Stimulated activated naive CD4-positive, alpha-beta T cell (primary cell): ENCODE results near the gene MRTFA.
"Not testable (repeated sequence)": the region's sequence is repeated elsewhere in the genome, so short reads cannot be mapped to it uniquely, and the experiment has no call there.

Experiments
- DNase-seq, 6 experiments: peaks; one replicate each; lab custom pipeline; 2025; lab: John Stamatoyannopoulos, UW

MRTFA gene

DNA sequence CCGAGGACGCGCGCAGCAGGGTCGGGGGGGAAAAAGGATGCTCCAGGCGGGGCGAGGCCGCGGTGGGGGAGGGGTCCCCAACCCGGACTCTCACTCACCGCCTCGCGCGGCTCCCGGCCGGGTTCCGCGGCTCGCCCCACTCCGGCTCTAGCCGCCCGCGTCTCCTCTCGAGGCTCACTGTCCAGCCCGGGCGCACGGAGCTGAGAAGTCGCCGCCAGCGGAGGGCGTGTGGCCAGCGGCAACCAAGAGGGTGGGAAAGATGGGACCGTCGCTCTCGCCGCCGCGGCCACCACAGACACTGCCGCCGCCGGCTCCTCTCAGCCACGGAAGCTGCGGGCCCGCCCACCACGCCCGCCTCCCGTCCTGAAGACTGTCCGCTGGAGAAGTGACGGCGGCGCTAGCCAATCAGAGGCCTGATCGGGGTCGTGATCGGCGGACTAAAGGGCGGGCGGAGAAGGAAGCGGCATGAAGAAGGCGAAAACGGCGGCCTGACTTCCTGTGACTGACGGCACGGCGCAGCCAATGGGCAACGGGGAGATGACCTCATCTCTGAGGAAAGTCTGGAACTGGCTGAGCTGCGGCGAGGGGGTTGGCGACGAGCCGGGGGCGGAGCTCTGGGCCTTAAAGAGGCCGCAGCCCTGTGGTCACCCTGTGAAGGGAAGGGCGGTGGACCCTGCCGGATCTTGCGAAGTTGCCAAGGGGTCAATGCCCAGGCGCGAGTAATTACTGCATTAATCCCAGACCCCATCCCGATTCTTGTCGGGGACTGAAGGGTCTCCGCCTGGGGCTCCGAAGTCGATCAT lies at the start of gene MRTFA:
MRTFA (minus strand) TSS at position 340 of the 803 bp plus-strand sequence.
- DNase-seq, result peak; percentile 95 to 99 (median 98)

DNA sequence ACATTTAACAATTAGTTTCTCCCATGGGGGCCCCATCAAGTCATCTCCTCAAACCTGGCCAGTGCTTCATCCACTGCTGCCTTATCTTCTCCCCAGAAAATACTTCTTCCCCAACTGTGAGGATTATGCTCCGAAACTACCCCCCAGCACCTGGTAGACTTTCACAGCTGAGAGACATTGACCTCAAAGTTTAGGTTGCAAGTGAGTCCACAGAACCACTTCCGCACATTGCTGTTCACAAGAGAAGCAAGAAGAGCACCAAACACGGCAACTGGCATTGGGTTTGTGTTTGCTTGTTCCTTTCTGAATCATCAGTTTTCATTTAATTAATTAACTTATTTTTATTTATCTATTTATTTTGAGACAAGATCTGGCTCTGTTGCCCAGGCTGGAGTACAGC lies 48.9 kb upstream of the MRTFA start:
- no peak for DNase-seq

DNA sequence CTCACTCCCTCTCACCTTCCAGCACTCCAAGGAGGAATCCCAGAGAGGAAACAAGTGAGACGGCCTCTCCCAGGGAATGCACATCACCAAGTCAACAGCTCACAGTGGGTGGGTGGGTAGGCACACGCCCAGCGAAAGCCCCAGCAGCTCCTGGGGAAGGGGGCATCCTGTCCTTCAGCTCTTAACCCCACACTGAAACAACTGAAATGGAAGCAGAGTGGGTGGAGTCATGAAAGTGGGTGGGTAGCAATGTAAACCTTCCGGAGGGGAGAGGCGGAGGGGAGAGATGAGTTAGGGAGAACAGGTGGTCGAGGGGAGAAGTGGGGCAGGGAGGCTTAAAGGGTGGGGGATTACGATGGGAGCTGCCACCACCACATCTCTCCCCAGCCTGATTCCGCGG lies 48.2 kb upstream of the MRTFA start:
- no peak for DNase-seq

GRCh38 chr22:40681451-40681850 lies 44.9 kb upstream of the MRTFA start:
- no peak for DNase-seq

DNA sequence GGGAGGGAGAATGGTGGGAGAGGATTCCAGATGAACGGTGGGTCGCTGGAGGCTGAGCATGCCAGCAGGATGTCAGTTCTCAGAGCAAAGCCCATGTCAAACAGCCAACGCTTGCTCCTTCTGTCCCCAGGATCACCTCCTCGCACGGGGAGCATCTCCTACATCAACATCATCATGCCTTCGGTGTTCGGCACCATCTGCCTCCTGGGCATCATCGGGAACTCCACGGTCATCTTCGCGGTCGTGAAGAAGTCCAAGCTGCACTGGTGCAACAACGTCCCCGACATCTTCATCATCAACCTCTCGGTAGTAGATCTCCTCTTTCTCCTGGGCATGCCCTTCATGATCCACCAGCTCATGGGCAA lies 44.3 kb upstream of the MRTFA start:
- DNase-seq, result no peak

DNA sequence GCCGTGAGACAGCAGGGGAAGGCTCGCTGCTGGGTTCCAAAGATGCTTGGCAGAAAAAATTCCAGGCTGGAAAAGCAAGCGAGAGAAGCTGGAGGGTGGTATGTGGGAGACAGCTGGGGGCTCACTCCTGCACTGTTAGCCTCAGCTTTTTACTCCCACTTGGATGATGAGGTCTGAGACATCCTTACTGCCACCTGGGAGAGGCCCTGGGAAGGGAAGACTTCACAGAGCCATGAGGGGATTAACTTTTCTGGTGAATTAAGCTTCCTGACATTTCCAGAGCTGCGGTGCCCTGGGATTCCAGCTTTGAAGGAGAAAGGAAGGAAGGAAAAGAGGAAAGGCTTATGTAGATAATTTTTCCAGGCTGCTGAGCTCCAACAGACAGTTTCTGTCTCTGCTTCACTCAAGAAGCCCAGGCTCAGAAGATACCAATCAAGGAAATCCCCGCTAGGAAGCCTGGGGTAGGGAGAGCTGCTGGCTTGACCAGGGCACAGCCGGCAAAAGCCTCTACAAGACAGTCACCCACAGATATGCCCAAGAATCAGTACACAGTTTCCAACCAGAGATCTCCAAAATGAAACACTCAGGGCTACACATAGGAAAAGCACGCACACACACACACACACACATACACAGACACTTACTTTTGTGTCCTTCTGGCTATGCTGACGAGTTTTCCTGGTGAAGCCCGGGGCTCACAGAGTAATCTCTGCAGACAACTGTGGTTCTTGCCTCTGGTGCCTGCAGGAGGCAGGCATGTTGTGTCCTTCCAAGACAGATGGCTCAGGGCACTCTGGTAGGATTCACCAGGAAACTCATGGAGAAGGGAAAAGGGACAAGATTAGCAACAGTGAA lies 43.7 kb upstream of the MRTFA start:
- DNase-seq, result no peak

DNA sequence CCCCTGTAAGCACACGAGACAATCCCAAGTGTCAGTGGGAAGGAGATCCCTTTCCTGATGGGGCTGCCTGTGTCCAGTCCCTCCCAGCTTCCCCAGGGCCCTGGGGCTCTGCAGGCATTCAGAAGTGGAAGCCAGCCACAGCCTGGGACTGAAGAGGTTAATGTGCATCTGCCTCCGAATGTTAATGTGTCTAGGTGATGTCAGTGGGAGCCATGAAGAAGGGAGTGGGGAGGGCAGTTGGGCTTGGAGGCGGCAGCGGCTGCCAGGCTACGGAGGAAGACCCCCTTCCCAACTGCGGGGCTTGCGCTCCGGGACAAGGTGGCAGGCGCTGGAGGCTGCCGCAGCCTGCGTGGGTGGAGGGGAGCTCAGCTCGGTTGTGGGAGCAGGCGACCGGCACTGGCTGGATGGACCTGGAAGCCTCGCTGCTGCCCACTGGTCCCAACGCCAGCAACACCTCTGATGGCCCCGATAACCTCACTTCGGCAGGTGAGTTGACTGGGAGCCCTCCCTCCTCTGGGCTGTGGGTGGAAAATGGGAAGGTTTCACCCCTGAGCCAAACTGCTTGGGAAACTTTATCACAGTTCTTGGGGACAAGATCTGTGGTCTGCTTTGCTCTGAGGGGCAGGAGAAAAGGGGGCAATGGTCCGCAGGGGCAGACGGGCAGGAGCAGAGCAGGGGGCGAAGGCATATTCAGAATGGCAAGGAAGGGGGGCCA lies 42.9 kb upstream of the MRTFA start, which contains the start of gene MCHR1:
MCHR1 (plus strand) TSS at position 236 of the 715 bp plus-strand sequence; CDS start at position 405, 169 bp downstream.
- no peak for DNase-seq

DNA sequence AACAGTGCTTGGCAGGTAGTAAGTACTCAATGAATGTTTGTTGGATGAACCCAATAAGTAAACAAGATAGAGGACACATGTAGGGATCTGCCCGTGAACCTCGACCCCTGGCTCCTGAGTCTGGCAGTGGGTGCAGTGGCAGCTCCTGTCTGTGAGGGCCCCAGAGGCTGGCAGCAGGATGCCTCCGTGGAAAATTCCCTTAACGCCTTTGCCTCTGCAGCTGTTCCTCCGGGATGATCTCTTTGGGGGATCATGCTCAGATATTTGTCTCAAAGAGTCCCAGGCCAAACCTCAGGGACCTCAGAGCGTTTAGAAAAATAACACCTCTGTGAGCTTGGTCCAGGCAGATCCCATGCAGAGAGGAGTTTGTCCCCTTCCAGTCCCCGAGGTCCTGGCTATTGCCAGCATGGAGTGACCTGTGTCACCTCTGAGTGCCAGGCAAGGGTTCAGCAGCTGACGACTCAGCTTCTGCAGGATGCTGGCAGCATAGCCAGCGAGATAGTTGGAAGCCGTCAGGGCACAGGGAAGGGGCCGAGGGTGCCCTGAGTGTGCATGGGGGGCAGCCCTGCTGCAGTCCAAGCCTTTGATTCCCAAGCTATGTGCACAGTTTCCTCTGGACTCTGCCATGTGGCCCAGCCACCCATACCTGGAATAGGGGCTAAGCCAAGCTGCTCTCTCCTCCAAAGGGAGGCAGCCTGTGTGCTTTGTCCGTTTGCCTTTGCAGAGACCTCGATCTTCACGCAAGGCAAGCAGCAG lies 42.2 kb upstream of the MRTFA start:
- DNase-seq, result no peak

DNA sequence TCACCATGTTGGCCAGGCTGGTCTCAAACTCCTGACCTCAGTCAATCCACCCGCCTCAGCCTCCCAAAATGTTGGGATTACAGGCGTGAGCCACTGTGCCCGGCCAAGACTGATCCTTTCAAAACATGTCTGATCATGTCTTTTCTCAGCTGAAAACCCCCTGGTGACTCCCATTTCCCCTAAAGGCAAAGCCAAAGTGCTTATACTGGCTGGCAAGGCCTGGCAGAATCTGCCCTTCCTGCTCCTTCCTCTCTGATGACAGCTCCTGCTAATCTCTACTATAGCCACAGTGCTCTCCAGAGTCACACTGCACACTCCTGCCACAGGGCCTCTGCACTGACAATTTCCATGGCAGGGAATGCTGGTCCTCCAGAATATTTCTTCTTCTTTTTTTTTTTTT lies 40.1 kb upstream of the MRTFA start:
- DNase-seq, result no peak

- not testable (repeated sequence) for DNase-seq
Observed at GRCh38 chr22:40676166-40676565, 39.6 kb upstream of the MRTFA start.

DNA sequence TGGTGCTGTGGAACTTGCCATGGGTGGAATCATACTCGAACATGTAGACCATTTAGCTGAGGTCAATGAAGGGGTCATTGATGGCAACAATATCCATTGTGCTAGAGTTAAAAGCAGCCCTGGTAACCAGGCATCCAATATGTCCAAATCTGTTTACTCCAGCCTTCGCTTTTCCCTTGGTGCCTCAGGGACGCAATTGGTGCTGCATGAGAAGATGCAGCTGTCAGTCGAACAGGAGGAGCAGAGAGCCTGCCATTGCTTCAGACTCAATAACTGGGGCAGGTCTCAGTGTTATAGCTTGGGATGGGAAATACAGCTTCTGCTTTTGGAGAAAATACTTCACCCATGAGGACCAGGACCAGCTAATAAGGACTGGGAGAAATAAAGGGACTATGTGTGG lies 37.8 kb upstream of the MRTFA start:
- no peak for DNase-seq

DNA sequence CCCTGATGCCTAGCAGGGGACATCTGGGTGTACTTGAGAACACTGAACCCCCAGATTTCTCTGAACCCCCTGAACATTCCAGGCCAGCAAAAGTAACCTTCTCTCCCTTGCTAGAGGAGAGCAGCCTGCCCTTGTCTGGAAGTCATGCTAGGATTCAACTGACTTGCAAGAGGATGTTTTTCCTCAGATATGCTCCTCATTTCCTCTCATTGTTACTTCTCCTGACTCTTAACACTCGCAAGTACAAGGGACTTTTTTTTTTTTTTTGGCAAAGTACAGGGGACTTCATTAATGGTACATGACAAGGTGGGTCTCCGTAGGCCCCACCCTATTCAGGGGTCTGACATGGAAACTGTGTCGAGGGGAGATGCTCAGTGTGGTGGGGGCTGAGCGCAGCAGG lies 36.5 kb upstream of the MRTFA start:
- DNase-seq, result no peak

- DNase-seq, result no peak
Observed at GRCh38 chr22:40671796-40672360, 35.4 kb upstream of the MRTFA start.

DNA sequence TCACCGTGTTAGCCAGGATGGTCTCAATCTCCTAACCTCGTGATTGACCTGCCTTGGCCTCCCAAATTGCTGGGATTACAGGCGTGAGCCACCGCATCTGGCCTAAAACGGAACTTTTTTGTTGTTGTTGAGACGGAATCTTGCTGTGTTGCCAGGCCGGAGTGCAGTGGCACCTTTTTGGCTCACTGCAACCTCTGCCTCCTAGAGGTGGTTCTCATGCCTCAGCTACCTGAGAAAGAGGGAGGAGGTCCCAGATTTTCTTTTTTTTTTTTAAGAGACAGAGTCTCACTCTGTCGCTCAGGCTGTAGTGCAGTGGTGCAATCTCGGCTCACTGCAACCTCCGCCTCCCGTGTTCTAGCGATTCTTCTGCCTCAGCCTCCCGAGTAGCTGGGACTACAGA lies 34.9 kb upstream of the MRTFA start:
- no peak for DNase-seq

GRCh38 chr22:40670058-40670457 lies 33.5 kb upstream of the MRTFA start:
- DNase-seq, result no peak

DNA sequence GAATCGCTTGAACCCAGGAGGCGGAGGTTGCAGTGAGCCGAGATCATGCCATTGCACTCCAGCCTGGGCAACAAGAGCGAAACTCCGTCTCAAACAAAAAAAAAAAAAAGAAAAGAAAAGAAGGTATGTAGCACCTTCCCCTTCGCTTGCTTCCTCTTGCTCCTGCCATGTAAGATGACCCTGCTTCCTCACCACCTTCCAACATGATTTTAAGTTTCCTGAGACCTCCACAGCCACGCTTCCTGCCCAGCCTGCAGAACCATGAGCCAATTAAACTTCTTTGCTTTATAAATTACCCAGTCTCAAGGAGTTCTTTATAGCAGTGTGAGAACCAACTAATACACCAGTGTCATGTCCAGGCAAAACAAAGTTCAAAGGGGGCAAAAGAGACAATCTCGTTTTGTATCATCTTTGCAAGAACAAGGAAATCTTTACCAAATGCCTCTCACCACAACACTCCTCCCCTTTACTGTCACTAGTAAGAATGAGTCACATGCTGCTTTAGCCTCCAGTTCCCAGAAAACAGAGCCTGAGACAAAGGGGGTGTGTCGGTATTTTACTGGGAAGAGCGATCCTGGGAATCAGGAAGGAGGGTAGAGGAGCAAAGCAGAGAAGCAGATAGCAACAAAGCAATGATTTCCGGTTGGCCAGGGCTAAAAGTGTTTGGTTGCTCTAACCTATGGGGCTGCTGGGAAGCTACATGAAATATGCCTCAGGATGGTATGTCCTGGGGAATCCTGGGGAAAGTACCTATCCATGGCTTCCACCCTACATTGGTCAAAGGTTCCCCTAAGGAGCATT lies 32.3 kb upstream of the MRTFA start:
- no peak for DNase-seq

- no peak for DNase-seq
Observed at GRCh38 chr22:40666151-40666848, 29.8 kb upstream of the MRTFA start.

GRCh38 chr22:40665312-40665711 lies 28.8 kb upstream of the MRTFA start:
- DNase-seq, result no peak

GRCh38 chr22:40661671-40662070 lies 25.2 kb upstream of the MRTFA start:
- no peak for DNase-seq

DNA sequence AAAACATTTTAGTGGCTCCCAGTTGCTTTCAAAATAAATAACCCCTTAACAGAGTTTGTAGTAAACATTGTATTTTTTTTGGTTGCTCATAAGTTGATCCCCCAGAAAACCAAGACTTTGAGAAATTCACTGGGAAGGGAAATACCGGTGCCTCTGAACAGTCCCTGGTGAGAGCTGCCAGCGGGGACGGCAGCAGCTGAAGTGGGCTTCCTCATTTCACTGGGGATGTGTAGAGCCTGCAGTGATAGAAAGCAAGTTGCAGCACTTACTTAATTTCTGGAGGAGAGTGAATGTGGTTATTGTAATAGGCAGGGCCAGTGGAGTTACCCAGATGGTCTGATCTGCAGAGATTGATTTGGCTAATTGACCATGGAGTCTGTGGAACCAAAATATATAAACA lies 24.2 kb upstream of the MRTFA start:
- no peak for DNase-seq
